ENCODE results near the gene IGSF9. TPM values are rescaled to one million over a fixed set of nuclear protein-coding genes. Genes with fewer than 3 reads are reported as not detected.

IGSF9 gene
- total RNA-seq, 4 donors from 2014 or later = 0.17 to 0.23 TPM; not detected in 2

DNA sequence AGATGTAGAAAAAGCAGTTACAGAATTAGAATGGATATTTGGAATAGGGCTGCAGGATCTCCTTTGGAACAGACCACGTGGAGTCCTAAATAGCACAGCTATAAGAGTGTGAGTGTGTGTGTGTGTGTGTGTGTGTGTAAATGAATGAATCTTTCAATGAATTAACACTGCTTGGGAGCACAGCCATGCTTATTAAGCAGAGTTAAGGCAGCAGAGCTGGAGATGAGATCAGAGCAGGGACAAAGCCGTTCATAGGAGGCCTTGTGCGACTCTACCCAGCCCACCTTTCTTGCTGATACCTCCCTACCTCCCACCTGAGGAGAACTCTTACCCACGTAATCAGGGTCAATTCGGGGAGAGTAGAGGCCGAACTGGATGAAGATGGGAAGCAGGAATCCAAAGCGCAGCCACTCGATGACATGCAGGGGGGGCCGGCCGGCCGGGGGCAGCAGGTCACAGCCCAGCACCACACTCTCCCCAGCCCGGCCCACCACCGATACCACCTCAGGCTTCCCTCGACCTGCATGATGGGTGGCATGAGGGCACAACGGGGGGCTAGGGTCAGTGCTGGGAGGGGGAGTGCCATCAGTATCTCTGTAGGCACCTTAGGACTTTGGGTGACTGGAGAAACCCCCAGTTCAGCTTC lies 2.7 kb downstream of the IGSF9 start:
- no peak for DNase-seq (ENCODE audit: extremely low spot score)
- 85% methylated on average over 15 of the region's 15 CpGs for WGBS
- intact Hi-C loops (cut with DNase I) = no loop called here
- Histone ChIP-seq H3K36me3 (no peaks in the 10 kb centered on the region), H3K27ac (replicated peaks in 1 of 4) (no peak overlapping the region), H3K4me3 (no peak overlapping the region), H3K27me3 (peaks cover 0 to 40% (median 0%) of the 10 kb centered on the region in 4 donors), H3K4me1 (peaks cover 15 to 16% (median 15%) of the 10 kb centered on the region in 4 donors), H3K9me3 (no peaks in the 10 kb centered on the region)
- TF ChIP-seq EP300 (IDR thresholded peaks at IDR 0.05) (no peak), POLR2AphosphoS5 (IDR thresholded peaks at IDR 0.05) (no peak), POLR2A (IDR thresholded peaks at IDR 0.05; ENCODE audit: low read depth) (no peak)
- TF ChIP-seq, protein P1, sequence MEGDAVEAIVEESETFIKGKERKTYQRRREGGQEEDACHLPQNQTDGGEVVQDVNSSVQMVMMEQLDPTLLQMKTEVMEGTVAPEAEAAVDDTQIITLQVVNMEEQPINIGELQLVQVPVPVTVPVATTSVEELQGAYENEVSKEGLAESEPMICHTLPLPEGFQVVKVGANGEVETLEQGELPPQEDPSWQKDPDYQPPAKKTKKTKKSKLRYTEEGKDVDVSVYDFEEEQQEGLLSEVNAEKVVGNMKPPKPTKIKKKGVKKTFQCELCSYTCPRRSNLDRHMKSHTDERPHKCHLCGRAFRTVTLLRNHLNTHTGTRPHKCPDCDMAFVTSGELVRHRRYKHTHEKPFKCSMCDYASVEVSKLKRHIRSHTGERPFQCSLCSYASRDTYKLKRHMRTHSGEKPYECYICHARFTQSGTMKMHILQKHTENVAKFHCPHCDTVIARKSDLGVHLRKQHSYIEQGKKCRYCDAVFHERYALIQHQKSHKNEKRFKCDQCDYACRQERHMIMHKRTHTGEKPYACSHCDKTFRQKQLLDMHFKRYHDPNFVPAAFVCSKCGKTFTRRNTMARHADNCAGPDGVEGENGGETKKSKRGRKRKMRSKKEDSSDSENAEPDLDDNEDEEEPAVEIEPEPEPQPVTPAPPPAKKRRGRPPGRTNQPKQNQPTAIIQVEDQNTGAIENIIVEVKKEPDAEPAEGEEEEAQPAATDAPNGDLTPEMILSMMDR (IDR thresholded peaks at IDR 0.05) = no peak

DNA sequence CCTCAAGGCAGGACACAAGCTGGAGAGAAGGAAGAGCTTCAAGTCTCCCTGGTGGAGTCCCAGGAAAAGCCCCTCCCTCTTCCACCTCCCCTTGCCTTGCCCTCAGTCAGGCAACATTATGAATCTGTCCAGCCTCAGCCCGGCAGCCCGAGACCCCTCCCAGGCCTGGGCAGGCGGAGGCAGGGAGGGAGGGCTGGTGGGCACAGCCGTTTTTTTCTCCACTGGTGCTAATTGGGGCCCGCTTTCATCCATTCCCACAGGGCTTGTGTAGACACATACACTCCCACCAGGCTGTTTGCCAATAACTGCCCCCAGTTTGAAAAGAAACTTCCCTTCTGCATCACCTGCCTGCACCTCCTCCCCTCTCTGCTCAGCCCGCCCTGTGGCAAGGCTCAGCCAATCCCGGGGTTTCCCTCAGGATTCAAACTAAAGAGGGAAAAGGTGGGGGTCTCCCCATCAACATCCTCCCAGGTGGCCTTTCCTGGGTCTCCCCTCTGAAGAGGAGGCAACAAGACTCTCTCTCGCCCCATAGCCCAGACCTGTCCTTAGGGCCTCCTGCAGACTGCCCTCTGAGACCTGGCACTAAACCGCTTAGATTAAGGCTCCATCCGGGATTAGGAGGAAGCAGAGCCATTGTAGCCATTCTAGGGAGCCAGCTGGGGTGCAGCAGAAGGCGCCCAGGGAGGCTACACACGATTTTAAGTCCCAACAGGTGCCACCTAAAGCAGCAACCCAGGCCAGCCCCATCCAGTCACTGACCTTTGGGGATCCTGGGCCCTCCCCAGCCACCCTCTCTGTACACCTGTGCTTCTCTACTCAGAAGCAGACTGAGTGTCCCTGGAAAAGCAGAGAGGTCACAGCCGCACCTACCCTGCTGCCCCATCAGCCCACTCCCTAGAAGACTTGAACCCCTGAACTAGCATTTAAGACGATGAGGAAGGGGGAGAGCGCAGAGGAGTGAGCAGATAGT lies 3.5 kb downstream of the IGSF9 start:
- no peak for TF ChIP-seq EP300 (IDR thresholded peaks at IDR 0.05)
- TF ChIP-seq POLR2AphosphoS5 (IDR thresholded peaks at IDR 0.05) = no peak
- no peak for DNase-seq (ENCODE audit: extremely low spot score)
- 77% methylated on average over 15 of the region's 15 CpGs for WGBS
- intact Hi-C loops (cut with DNase I) = no loop called here
- Histone ChIP-seq H3K4me3 (no peak overlapping the region), H3K4me1 (peaks cover 15 to 16% (median 15%) of the 10 kb centered on the region in 4 donors), H3K27me3 (peaks cover 0 to 47% (median 0%) of the 10 kb centered on the region in 4 donors), H3K27ac (replicated peaks in 1 of 4) (no peak overlapping the region), H3K9me3 (no peaks in the 10 kb centered on the region), H3K36me3 (no peaks in the 10 kb centered on the region)

DNA sequence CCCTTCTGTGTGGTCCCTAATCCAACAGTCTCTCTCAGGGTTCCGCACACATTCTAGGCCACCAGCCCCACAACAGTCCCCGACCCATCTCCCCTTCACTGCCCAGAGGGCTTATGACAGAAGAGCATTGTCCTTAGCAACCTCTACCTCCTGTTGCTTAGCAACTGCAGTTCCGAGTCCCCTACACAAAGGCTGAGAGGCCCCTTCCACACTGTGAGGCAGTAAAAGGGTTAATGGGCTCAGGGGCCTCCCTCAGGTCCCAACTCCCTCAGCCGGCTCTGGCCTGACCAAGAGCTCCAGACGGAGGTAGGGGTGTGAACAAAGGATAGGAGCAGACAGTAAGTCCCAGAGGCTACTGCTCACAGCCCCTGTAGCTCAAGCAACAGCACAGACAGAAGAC lies 4.3 kb downstream of the IGSF9 start:
- peaks cover 0 to 51% (median 0%) of the 10 kb centered on the region in 4 donors for H3K27me3 ChIP-seq
- intact Hi-C loops (cut with DNase I) = no loop called here
- H3K9me3 ChIP-seq = no peaks in the 10 kb centered on the region
- no peaks in the 10 kb centered on the region for H3K36me3 ChIP-seq
- no peak for DNase-seq (ENCODE audit: extremely low spot score)
- H3K4me3 ChIP-seq = no peak overlapping the region
- peaks cover 14 to 21% (median 21%) of the 10 kb centered on the region in 4 donors for H3K4me1 ChIP-seq
- TF ChIP-seq, protein P1 (IDR thresholded peaks at IDR 0.05) = no peak
- H3K27ac ChIP-seq (replicated peaks in 1 of 4) = no peak overlapping the region
- 86% methylated on average over 5 of the region's 5 CpGs for WGBS

DNA sequence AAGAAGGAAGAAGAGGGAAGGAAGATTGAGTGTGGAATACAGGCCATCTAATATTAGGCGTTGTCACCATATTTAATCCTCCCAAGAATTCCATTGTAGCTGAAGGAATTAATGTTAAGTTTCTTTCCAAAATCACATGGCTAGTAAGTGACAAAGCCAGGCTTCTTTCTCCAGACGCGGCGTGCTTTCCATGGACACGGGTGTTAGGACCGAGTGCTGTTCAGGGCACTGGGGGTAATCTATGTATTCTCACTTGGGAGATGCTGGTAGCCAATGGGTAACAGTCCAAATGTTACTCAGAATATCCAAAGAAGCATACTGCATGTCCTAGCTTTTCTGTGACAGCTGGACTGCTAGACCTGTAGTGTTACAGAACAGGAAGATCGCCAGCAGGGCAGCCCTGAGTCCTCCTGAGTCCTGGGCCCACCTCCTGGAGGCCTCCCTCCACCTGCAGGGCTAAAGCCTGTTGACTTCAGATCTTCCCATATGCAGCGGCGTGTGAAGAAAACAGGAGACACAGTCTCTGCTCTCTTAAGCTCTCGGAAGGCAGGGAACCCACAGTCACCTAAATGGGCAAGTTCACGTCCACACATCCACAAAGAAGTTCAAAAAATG lies 5.3 kb downstream of the IGSF9 start:
- peaks cover 0 to 57% (median 0%) of the 10 kb centered on the region in 4 donors for H3K27me3 ChIP-seq
- intact Hi-C loops (cut with DNase I) = no loop called here
- DNase-seq (ENCODE audit: extremely low spot score) = no peak
- no peak overlapping the region for H3K27ac ChIP-seq (replicated peaks in 1 of 4)
- no peaks in the 10 kb centered on the region for H3K36me3 ChIP-seq
- H3K9me3 ChIP-seq = no peaks in the 10 kb centered on the region
- TF ChIP-seq, protein P1 (IDR thresholded peaks at IDR 0.05) = no peak
- TF ChIP-seq POLR2AphosphoS5 (IDR thresholded peaks at IDR 0.05) (no peak), POLR2A (IDR thresholded peaks at IDR 0.05; ENCODE audit: low read depth) (no peak), EP300 (IDR thresholded peaks at IDR 0.05) (no peak)
- H3K4me1 ChIP-seq = peaks cover 4 to 13% (median 12%) of the 10 kb centered on the region in 4 donors
- 88% methylated on average over 10 of the region's 11 CpGs for WGBS
- H3K4me3 ChIP-seq = no peak overlapping the region

DNA sequence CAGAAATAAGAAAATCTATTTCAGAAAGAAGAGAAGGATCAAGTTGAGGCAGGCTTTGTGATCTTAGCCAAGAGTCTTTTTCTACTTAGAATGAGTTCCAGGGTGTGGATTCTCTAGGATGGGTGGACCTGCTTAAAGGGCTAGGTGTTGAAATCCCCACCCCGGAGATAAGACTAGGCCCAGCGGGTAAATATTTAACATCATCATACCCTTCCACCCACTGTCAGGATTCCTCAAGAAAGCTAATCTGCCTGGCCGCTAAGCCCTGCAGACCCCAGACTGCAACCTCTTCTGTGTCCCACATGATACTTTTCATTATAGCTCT lies 5.8 kb downstream of the IGSF9 start:
- no peak for DNase-seq (ENCODE audit: extremely low spot score)
- peaks cover 0 to 8% (median 8%) of the 10 kb centered on the region in 4 donors for H3K4me1 ChIP-seq
- no peaks in the 10 kb centered on the region for H3K36me3 ChIP-seq
- WGBS = 93% methylated on average over 3 of the region's 3 CpGs
- intact Hi-C loops (cut with DNase I) = no loop called here
- no peaks in the 10 kb centered on the region for H3K9me3 ChIP-seq
- H3K27me3 ChIP-seq = peaks cover 0 to 53% (median 0%) of the 10 kb centered on the region in 4 donors
- TF ChIP-seq, protein P1 (IDR thresholded peaks at IDR 0.05) = no peak
- no peak for TF ChIP-seq POLR2A (IDR thresholded peaks at IDR 0.05; ENCODE audit: low read depth)
- no peak overlapping the region for H3K27ac ChIP-seq (replicated peaks in 1 of 4)
- H3K4me3 ChIP-seq = no peak overlapping the region
